Keratinocyte (primary cell): ENCODE results near the gene EYA3.

ENCODE experiments used
- EZH2 ChIP-seq: IDR thresholded peaks from one replicate; pipeline ENCODE4 v1.6.1; 2012; ENCODE audit warnings: inconsistent platforms, mild to moderate bottlenecking, low read length, moderate library complexity
- TF ChIP-seq, protein P1 (sequence below), 3 experiments: IDR thresholded peaks in 1 of 3; conservative IDR thresholded peaks in 1 of 3; optimal IDR thresholded peaks in 1 of 3; 2 replicates in 2 of 3; 3 replicates in 1 of 3; pipeline versions ENCODE3 to v1.5.1; 2011; ENCODE audit warnings: low read length in 3 of 3, mild to moderate bottlenecking in 3 of 3, moderate library complexity in 2 of 3, control low read depth in 1 of 3, inconsistent platforms in 1 of 3; ENCODE audit not compliant: insufficient read depth in 2 of 3; ENCODE audit errors: extremely low read depth in 1 of 3

DNA sequence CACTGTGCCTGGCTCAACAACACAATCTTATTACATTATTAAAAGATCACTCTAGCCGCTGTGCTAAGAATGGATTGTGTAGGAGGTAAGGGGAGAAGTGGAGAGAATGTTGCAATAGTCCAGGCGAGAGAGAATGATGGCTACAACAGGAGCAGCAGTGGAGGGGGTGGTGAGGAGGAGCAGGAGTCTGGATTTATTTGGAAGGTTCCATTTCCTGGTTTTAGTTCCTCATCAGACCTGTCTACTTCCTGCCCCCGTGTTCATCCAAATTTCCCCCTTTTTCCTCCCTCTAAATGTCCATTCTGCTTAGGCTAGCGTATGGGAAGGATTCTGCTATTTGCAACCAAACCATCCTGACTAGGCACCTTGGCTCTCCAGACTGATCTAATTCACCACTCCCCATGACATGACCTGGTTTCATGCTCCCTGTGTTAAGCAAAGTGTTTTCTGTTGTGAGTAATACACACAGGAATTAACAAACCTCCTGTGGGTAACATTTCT lies 35.1 kb upstream of the EYA3 start:
- TF ChIP-seq, protein P1, sequence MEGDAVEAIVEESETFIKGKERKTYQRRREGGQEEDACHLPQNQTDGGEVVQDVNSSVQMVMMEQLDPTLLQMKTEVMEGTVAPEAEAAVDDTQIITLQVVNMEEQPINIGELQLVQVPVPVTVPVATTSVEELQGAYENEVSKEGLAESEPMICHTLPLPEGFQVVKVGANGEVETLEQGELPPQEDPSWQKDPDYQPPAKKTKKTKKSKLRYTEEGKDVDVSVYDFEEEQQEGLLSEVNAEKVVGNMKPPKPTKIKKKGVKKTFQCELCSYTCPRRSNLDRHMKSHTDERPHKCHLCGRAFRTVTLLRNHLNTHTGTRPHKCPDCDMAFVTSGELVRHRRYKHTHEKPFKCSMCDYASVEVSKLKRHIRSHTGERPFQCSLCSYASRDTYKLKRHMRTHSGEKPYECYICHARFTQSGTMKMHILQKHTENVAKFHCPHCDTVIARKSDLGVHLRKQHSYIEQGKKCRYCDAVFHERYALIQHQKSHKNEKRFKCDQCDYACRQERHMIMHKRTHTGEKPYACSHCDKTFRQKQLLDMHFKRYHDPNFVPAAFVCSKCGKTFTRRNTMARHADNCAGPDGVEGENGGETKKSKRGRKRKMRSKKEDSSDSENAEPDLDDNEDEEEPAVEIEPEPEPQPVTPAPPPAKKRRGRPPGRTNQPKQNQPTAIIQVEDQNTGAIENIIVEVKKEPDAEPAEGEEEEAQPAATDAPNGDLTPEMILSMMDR (optimal IDR thresholded peaks at IDR 0.05 in 1 of 3, IDR thresholded peaks at IDR 0.05 in 1 of 3, conservative IDR thresholded peaks at IDR 0.05 in 1 of 3; ENCODE audit: extremely low read depth in 1 of 3, insufficient read depth in 2 of 3, low read length in 3 of 3), result no peak
- no peak for TF ChIP-seq EZH2
